H9 (cell line): ENCODE results near the gene NR1H4. TPM values are rescaled to one million over a fixed set of nuclear protein-coding genes. Genes with fewer than 3 reads are reported as not detected.

ENCODE experiments used
- DNase-seq: peaks from one replicate; pipeline ENCODE4 v3.0.0-alpha.2; 2017
- H2AFZ ChIP-seq: one replicate; pipeline ENCODE4 v1.6.1; 2013; ENCODE audit warnings: mild to moderate bottlenecking, low read length, control low read depth, moderate library complexity
- H2AK5ac ChIP-seq: 2 replicates; pipeline ENCODE4 v1.6.1; 2013; ENCODE audit warnings: low read length, control low read depth, mixed read lengths; ENCODE audit not compliant: insufficient read length
- H2BK120ac ChIP-seq: one replicate; pipeline ENCODE4 v1.6.1; 2013; ENCODE audit warnings: low read depth, mild to moderate bottlenecking, low read length, control low read depth, inconsistent platforms; ENCODE audit not compliant: poor library complexity, severe bottlenecking
- H2BK12ac ChIP-seq: 2 replicates; pipeline ENCODE4 v1.6.1; 2013; ENCODE audit warnings: low read length, control low read depth, mixed read lengths, low read depth; ENCODE audit not compliant: insufficient read length
- H2BK15ac ChIP-seq: 2 replicates; pipeline ENCODE4 v1.6.1; 2013; ENCODE audit warnings: low read depth, low read length, control low read depth
- H2BK20ac ChIP-seq: one replicate; pipeline ENCODE4 v1.6.1; 2013; ENCODE audit warnings: low read depth, mild to moderate bottlenecking, low read length, control low read depth, inconsistent platforms; ENCODE audit not compliant: poor library complexity, severe bottlenecking
- H2BK5ac ChIP-seq: 2 replicates; pipeline ENCODE4 v1.6.1; 2013; ENCODE audit warnings: low read length, control low read depth, mixed read lengths; ENCODE audit not compliant: insufficient read length
- H3K14ac ChIP-seq: 2 replicates; pipeline ENCODE4 v1.6.1; 2013; ENCODE audit warnings: low read length, control low read depth; ENCODE audit not compliant: insufficient read depth
- H3K18ac ChIP-seq: 2 replicates; pipeline ENCODE4 v1.6.1; 2013; ENCODE audit warnings: low read depth, mild to moderate bottlenecking, mixed read lengths, low read length, control low read depth; ENCODE audit not compliant: insufficient read length
- H3K23ac ChIP-seq: 2 replicates; pipeline ENCODE4 v1.6.1; 2013; ENCODE audit warnings: low read length, control low read depth, mixed read lengths, low read depth; ENCODE audit not compliant: insufficient read length
- H3K23me2 ChIP-seq: 2 replicates; pipeline ENCODE4 v1.6.1; 2013; ENCODE audit warnings: low read depth, mild to moderate bottlenecking, mixed read lengths, low read length, control low read depth; ENCODE audit not compliant: insufficient read length, poor library complexity, severe bottlenecking
- H3K27ac ChIP-seq: 2 replicates; pipeline ENCODE4 v1.5.1; 2013; ENCODE audit warnings: low read length, control low read depth, mixed read lengths, low read depth; ENCODE audit not compliant: insufficient read length
- H3K27me3 ChIP-seq: 2 replicates; pipeline ENCODE4 v1.6.1; 2013; ENCODE audit warnings: low read length, control low read depth, inconsistent platforms; ENCODE audit not compliant: insufficient read depth
- H3K4ac ChIP-seq: 2 replicates; pipeline ENCODE4 v1.6.1; 2013; ENCODE audit warnings: low read depth, mild to moderate bottlenecking, control low read depth, inconsistent platforms, low read length, moderate library complexity
- H3K4me1 ChIP-seq: 2 replicates; pipeline ENCODE4 v1.6.1; 2013; ENCODE audit warnings: low read length, control low read depth, inconsistent platforms; ENCODE audit not compliant: insufficient read depth
- H3K4me2 ChIP-seq: 2 replicates; pipeline ENCODE4 v1.6.1; 2013; ENCODE audit warnings: low read length, control low read depth, mixed read lengths; ENCODE audit not compliant: insufficient read length, insufficient read depth
- H3K56ac ChIP-seq: 2 replicates; pipeline ENCODE4 v1.6.1; 2013; ENCODE audit warnings: low read depth, mild to moderate bottlenecking, mixed read lengths, low read length, control low read depth; ENCODE audit not compliant: insufficient read length
- H3K79me1 ChIP-seq: 2 replicates; pipeline ENCODE4 v1.6.1; 2013; ENCODE audit warnings: low read depth, mild to moderate bottlenecking, moderate library complexity, low read length, control low read depth, inconsistent platforms; ENCODE audit not compliant: insufficient read depth, poor library complexity, severe bottlenecking
- H3K79me2 ChIP-seq: 2 replicates; pipeline ENCODE4 v1.6.1; 2013; ENCODE audit warnings: low read length, control low read depth, inconsistent platforms; ENCODE audit not compliant: insufficient read depth
- H3K9ac ChIP-seq: 2 replicates; pipeline ENCODE4 v1.6.1; 2013; ENCODE audit warnings: low read length, control low read depth, mixed read lengths; ENCODE audit not compliant: insufficient read length; ENCODE audit errors: extremely low read depth
- H3K9me3 ChIP-seq: one replicate; pipeline ENCODE4 v1.6.1; 2013; ENCODE audit warnings: low read depth, low read length, inconsistent platforms; ENCODE audit not compliant: control insufficient read depth
- H3T11ph ChIP-seq: one replicate; pipeline ENCODE4 v1.6.1; 2013; ENCODE audit warnings: mild to moderate bottlenecking, low read length, control low read depth, inconsistent platforms
- H4K20me1 ChIP-seq: one replicate; pipeline ENCODE4 v1.6.1; 2013; ENCODE audit not compliant: control insufficient read depth, insufficient read length, insufficient read depth
- H4K5ac ChIP-seq: 2 replicates; pipeline ENCODE4 v1.6.1; 2013; ENCODE audit warnings: low read depth, mild to moderate bottlenecking, mixed read lengths, low read length, control low read depth; ENCODE audit not compliant: insufficient read length
- H4K8ac ChIP-seq: replicated peaks from 2 replicates; pipeline ENCODE4 v1.6.1; 2013; ENCODE audit warnings: low read length, control low read depth, mixed read lengths, low read depth; ENCODE audit not compliant: insufficient read length
- H4K91ac ChIP-seq: 2 replicates; pipeline ENCODE4 v1.6.1; 2013; ENCODE audit warnings: low read depth, mild to moderate bottlenecking, moderate library complexity, mixed read lengths, low read length, control low read depth; ENCODE audit not compliant: insufficient read length
- H3K27ac Mint-ChIP-seq, 3 experiments: 2 replicates in 2 of 3; 3 replicates in 1 of 3; pipeline ENCODE4 v1.8.0; 2020 to 2021; ENCODE audit warnings: mixed read lengths in 3 of 3, mild to moderate bottlenecking in 1 of 3, moderate library complexity in 1 of 3
- H3K27me3 Mint-ChIP-seq: 2 replicates; pipeline ENCODE4 v1.8.0; 2021; ENCODE audit warnings: low read depth, mild to moderate bottlenecking, moderate library complexity, mixed read lengths
- H3K36me3 Mint-ChIP-seq, 3 experiments: 2 replicates in 2 of 3; 3 replicates in 1 of 3; pipeline ENCODE4 v1.8.0; 2020 to 2021; ENCODE audit warnings: low read depth in 3 of 3, mixed read lengths in 3 of 3; ENCODE audit not compliant: insufficient read depth in 1 of 3
- H3K4me1 Mint-ChIP-seq, 2 experiments: 2 replicates each; pipeline ENCODE4 v1.8.0; 2020; ENCODE audit warnings: mixed read lengths in 2 of 2
- H3K4me3 Mint-ChIP-seq, 2 experiments: 2 replicates in 1 of 2; 3 replicates in 1 of 2; pipeline ENCODE4 v1.8.0; 2020 to 2021; ENCODE audit warnings: mild to moderate bottlenecking in 2 of 2, mixed read lengths in 2 of 2, moderate library complexity in 1 of 2
- H3K9me3 Mint-ChIP-seq, 2 experiments: 2 replicates in 1 of 2; 3 replicates in 1 of 2; pipeline ENCODE4 v1.8.0; 2020; ENCODE audit warnings: mild to moderate bottlenecking in 2 of 2, mixed read lengths in 2 of 2, moderate library complexity in 1 of 2
- WGBS: extraction: QIAGEN DNeasy Blood & Tissue Kit; methylation state at CpG from one replicate; pipeline ENCODE4 v1.1.7; 2013; ENCODE audit warnings: missing lambda C conversion rate, low lambda C conversion rate, mixed read lengths; ENCODE audit not compliant: insufficient read length; ENCODE audit errors: extremely low coverage; 5-methylcytosine and 5-hydroxymethylcytosine counted together
- total RNA-seq: library from RNA; stranded (reverse); gene quantifications from 2 replicates; pipeline ENCODE4 v1.2.1, GENCODE V29; 2021
- TF ChIP-seq, protein P1 (sequence below): fragments of 200-600 bp; sonication (generic); conservative IDR thresholded peaks from 3 replicates; pipeline ENCODE4 v1.8.0; 2021; ENCODE audit warnings: antibody characterized with exemption, mild to moderate bottlenecking

Gene NR1H4
- total RNA-seq, 1 experiment from 2014 or later, result not detected

DNA sequence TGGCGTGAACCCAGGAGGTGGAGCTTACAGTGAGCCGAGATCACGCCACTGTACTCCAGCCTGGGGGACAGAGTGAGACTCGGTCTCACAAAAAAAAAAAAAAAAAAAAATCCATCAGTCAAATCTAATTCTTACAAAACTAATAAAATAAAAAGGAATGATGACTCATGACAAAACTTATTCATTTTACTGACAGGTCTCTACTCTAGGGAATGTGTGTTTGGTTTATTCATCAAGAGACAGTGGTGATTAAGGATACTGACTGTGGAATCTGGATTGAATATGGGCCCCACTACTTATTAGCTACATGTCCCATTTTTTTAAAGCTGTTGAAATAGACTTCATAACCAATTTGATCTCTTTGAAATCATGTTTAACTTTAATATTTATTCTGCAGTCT lies 70.5 kb downstream of the NR1H4 start:
- no peak overlapping the region for H4K8ac ChIP-seq
- H3K79me1 ChIP-seq, result no peaks in the 10 kb centered on the region
- no peak overlapping the region for H4K91ac ChIP-seq
- no peak overlapping the region for H2BK12ac ChIP-seq
- H3K9me3 ChIP-seq, result no peaks in the 10 kb centered on the region
- no peak overlapping the region for H3T11ph ChIP-seq
- no peak overlapping the region for H3K9ac ChIP-seq
- no peak overlapping the region for H3K56ac ChIP-seq
- no peak overlapping the region for H3K4me2 ChIP-seq
- Mint-ChIP-seq H3K36me3 (no peaks in the 10 kb centered on the region), H3K4me1 (no peaks in the 10 kb centered on the region), H3K4me3 (no peak overlapping the region), H3K27me3 (no peaks in the 10 kb centered on the region), H3K9me3 (no peaks in the 10 kb centered on the region), H3K27ac (no peak overlapping the region)
- no CpG with 5 or more reads among the region's 4 CpGs for WGBS
- TF ChIP-seq, protein P1, sequence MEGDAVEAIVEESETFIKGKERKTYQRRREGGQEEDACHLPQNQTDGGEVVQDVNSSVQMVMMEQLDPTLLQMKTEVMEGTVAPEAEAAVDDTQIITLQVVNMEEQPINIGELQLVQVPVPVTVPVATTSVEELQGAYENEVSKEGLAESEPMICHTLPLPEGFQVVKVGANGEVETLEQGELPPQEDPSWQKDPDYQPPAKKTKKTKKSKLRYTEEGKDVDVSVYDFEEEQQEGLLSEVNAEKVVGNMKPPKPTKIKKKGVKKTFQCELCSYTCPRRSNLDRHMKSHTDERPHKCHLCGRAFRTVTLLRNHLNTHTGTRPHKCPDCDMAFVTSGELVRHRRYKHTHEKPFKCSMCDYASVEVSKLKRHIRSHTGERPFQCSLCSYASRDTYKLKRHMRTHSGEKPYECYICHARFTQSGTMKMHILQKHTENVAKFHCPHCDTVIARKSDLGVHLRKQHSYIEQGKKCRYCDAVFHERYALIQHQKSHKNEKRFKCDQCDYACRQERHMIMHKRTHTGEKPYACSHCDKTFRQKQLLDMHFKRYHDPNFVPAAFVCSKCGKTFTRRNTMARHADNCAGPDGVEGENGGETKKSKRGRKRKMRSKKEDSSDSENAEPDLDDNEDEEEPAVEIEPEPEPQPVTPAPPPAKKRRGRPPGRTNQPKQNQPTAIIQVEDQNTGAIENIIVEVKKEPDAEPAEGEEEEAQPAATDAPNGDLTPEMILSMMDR, result no peak
- no peaks in the 10 kb centered on the region for H3K4me1 ChIP-seq
- H4K5ac ChIP-seq, result no peak overlapping the region
- H2BK120ac ChIP-seq, result no peak overlapping the region
- no peak for DNase-seq
- no peaks in the 10 kb centered on the region for H3K23me2 ChIP-seq
- no peak overlapping the region for H2BK5ac ChIP-seq
- H2BK20ac ChIP-seq, result no peak overlapping the region
- H3K4ac ChIP-seq, result no peak overlapping the region
- no peaks in the 10 kb centered on the region for H3K79me2 ChIP-seq
- H2AK5ac ChIP-seq, result no peak overlapping the region
- H3K18ac ChIP-seq, result no peak overlapping the region
- H2BK15ac ChIP-seq, result no peak overlapping the region
- H4K20me1 ChIP-seq, result no peaks in the 10 kb centered on the region
- H3K14ac ChIP-seq, result no peak overlapping the region
- H2AFZ ChIP-seq, result no peak overlapping the region
- H3K27me3 ChIP-seq, result no peaks in the 10 kb centered on the region
- no peak overlapping the region for H3K27ac ChIP-seq
- H3K23ac ChIP-seq, result no peak overlapping the region
